CD4-positive, CD25-positive, alpha-beta regulatory T cell (primary cell): ENCODE data around the gene NEFH. TPM values are rescaled to one million over a fixed set of nuclear protein-coding genes. Genes with fewer than 3 reads are reported as not detected.
A peak's percentile ranks its signal among the peaks of the same experiment; 100 is the strongest.

Experiments used
- ATAC-seq, 2 donors: fragments of 150-1000 bp; cut with Tn5 transposase; one replicate each; pipeline ENCODE4 v1.10.0; 2021; ENCODE audit warnings: low read depth in 2 of 2, moderate number of reproducible peaks in 2 of 2, moderate library complexity in 1 of 2
- DNase-seq, 3 donors: peaks; one replicate each; pipeline versions ENCODE4 v3.0.0 to v3.0.0-alpha.2; 2012 to 2022; ENCODE audit warnings: mixed read lengths in 1 of 3
- H3K27ac ChIP-seq: one replicate; pipeline ENCODE4 v1.7.0; 2013; ENCODE audit warnings: mild to moderate bottlenecking, low read length; ENCODE audit not compliant: insufficient read depth, poor library complexity, severe bottlenecking
- H3K27me3 ChIP-seq: one replicate; pipeline ENCODE4 v1.7.0; 2013; ENCODE audit warnings: low read length; ENCODE audit not compliant: control insufficient read depth, insufficient read depth
- H3K36me3 ChIP-seq: one replicate; pipeline ENCODE4 v1.7.0; 2013; ENCODE audit warnings: mild to moderate bottlenecking, low read length, moderate library complexity; ENCODE audit not compliant: control insufficient read depth, insufficient read depth
- H3K4me1 ChIP-seq: 2 replicates; pipeline ENCODE4 v1.7.0; 2013; ENCODE audit warnings: mild to moderate bottlenecking, low read length; ENCODE audit not compliant: insufficient read depth, control insufficient read depth, poor library complexity, severe bottlenecking
- H3K4me3 ChIP-seq: one replicate; pipeline ENCODE4 v1.7.0; 2013; ENCODE audit warnings: low read depth, mild to moderate bottlenecking, low read length, moderate library complexity
- H3K9me3 ChIP-seq, 2 experiments: 1 replicate in 1 of 2; 2 replicates in 1 of 2; pipeline ENCODE4 v1.7.0; 2013; ENCODE audit warnings: low read length in 2 of 2, mild to moderate bottlenecking in 1 of 2, moderate library complexity in 1 of 2; ENCODE audit not compliant: control insufficient read depth in 2 of 2
- H3K27ac Mint-ChIP-seq, 3 donors: one replicate each; pipeline ENCODE4 v1.8.0; 2020 to 2022; ENCODE audit warnings: mild to moderate bottlenecking in 3 of 3, mixed read lengths in 3 of 3, moderate library complexity in 2 of 3
- H3K27me3 Mint-ChIP-seq: one replicate; pipeline ENCODE4 v1.8.0; 2022; ENCODE audit warnings: mild to moderate bottlenecking, mixed read lengths
- H3K36me3 Mint-ChIP-seq: one replicate; pipeline ENCODE4 v1.8.0; 2020; ENCODE audit warnings: mixed read lengths
- H3K4me1 Mint-ChIP-seq, 4 donors: one replicate each; pipeline ENCODE4 v1.8.0; 2020 to 2022; ENCODE audit warnings: mixed read lengths in 4 of 4, mild to moderate bottlenecking in 1 of 4
- H3K4me3 Mint-ChIP-seq, 4 donors: one replicate each; pipeline ENCODE4 v1.8.0; 2020 to 2022; ENCODE audit warnings: mild to moderate bottlenecking in 4 of 4, mixed read lengths in 4 of 4, moderate library complexity in 3 of 4
- H3K9me3 Mint-ChIP-seq, 7 donors: one replicate each; pipeline ENCODE4 v1.8.0; 2020 to 2022; ENCODE audit warnings: mixed read lengths in 7 of 7, mild to moderate bottlenecking in 3 of 7, moderate library complexity in 2 of 7
- polyA plus RNA-seq, 4 donors: library from polyadenylated mRNA; unstranded; fragments of 300-500 nt; fragmentation: Illumina TruSeq; gene quantifications; one replicate each; pipeline ENCODE4 v1.2.3, GENCODE V29; 2021
- total RNA-seq: library from RNA; stranded (reverse); gene quantifications from one replicate; pipeline ENCODE4 v1.2.3, GENCODE V29; 2022

Gene NEFH
- total and polyA plus RNA-seq, 5 donors from 2014 or later: 0.08 to 0.49 (median 0.30) TPM

DNA sequence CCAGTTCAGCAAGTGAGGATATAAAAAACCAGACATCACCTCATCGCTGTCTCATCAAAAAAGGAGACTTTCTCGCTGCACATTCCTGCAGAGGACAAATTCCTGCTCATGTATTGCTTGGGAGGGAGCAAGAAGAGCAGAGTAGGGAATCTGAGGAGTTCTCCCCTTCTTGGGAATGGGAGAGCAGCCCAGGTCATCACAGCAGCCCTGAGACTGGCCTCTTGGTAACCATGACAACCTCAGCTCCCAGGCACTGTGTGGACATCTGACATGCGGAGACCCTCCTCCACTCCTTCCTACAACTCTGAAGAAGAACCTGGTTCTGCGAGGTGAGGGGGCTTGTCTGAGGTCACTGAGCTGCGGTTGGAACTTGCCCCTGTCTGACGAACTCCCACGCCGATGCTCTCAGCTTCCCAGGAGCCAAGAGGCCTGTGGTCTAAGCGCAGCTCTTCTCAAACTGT, 23.8 kb upstream of the NEFH start:
- Histone ChIP-seq H3K27me3 (no peaks in the 10 kb centered on the region), H3K4me3 (no peak overlapping the region), H3K27ac (no peak overlapping the region), H3K36me3 (no peaks in the 10 kb centered on the region), H3K9me3 (no peaks in the 10 kb centered on the region), H3K4me1 (no peaks in the 10 kb centered on the region)
- H3K27me3 Mint-ChIP-seq: peaks cover 4% of the 10 kb centered on the region
- H3K36me3 Mint-ChIP-seq: no peaks in the 10 kb centered on the region
- H3K9me3 Mint-ChIP-seq: no peaks in the 10 kb centered on the region
- no peaks in the 10 kb centered on the region for H3K4me1 Mint-ChIP-seq
- no peak overlapping the region for H3K4me3 Mint-ChIP-seq
- no peak for DNase-seq
- no peak overlapping the region for H3K27ac Mint-ChIP-seq
- ATAC-seq: no peak

DNA sequence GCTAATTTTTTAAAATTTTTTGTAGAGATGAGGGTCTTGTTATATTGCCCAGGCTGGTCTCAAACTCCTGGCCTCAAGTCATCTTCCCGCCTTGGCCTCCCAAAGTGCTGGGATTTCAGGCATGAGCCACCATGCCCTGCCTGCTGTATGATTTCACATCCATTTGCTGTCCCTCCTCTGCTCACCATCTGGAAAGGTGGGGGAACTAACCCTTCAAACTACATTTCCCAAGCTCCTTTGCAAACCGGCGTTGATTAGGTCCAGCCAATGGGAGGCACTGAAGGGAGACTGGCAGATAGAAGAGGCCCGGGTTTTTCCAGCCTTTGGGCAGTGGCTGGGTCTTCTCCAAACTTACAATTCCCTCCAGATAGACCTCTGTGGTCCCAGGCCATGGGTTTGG, 22.3 kb upstream of the NEFH start:
- H3K27me3 ChIP-seq: no peaks in the 10 kb centered on the region
- H3K4me3 ChIP-seq: no peak overlapping the region
- H3K27me3 Mint-ChIP-seq: peaks cover 4% of the 10 kb centered on the region
- H3K4me3 Mint-ChIP-seq: no peak overlapping the region
- DNase-seq: peak in 1 of 3 donors; percentile 22
- H3K27ac Mint-ChIP-seq: no peak overlapping the region
- H3K4me1 ChIP-seq: no peaks in the 10 kb centered on the region
- no peaks in the 10 kb centered on the region for H3K9me3 Mint-ChIP-seq
- H3K36me3 Mint-ChIP-seq: no peaks in the 10 kb centered on the region
- no peak for ATAC-seq
- no peaks in the 10 kb centered on the region for H3K36me3 ChIP-seq
- no peaks in the 10 kb centered on the region for H3K9me3 ChIP-seq
- no peak overlapping the region for H3K27ac ChIP-seq
- H3K4me1 Mint-ChIP-seq: no peaks in the 10 kb centered on the region

DNA sequence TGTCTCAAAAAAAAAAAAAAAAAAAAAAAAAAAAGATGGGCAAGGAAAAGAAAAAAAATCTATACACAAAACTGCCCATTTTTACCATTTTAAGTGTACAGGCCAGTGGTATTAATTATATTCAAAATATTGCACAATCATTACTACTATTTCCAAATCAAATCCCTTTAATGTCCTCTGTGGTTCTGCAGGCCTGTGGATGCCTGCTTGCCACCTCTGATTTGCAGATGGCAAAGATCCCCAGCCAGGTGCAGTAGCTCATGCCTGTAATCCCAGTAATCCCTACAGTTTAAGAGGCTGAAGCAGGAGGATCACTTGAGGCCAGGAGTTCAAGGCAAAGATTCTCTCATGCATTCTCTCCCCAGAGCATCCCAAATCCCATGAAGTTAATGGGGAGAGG, 21.5 kb upstream of the NEFH start:
- Mint-ChIP-seq H3K9me3 (no peaks in the 10 kb centered on the region), H3K4me3 (no peak overlapping the region), H3K36me3 (no peaks in the 10 kb centered on the region), H3K27ac (no peak overlapping the region), H3K27me3 (peaks cover 4% of the 10 kb centered on the region), H3K4me1 (no peaks in the 10 kb centered on the region)
- Histone ChIP-seq H3K27ac (no peak overlapping the region), H3K27me3 (no peaks in the 10 kb centered on the region), H3K4me1 (no peaks in the 10 kb centered on the region), H3K4me3 (no peak overlapping the region), H3K9me3 (no peaks in the 10 kb centered on the region), H3K36me3 (no peaks in the 10 kb centered on the region)
- DNase-seq (no peak), ATAC-seq (no peak)

DNA sequence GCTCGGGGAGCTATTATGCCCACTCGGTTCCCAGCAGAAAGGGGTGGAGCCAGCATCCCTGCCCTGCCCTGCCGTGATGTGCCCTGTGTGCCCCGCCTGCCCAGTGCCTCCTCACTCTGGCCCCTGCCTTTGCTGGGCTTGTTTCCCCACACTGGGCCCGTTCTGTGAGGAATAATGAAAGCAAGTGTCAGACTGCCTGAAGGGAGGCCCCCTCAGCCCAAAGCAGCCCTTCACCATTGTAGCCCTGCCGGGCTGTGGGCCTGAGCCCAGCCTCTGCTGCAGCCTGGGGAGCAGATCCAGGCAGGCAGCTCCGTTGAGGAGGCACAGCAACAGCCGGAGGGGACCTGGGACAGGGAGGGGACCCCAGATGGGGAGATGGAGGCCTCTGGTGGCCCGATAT, 20.2 kb upstream of the NEFH start:
- ATAC-seq (no peak), DNase-seq (no peak)
- H3K36me3 ChIP-seq: no peaks in the 10 kb centered on the region
- Mint-ChIP-seq H3K4me3 (no peak overlapping the region), H3K9me3 (no peaks in the 10 kb centered on the region), H3K27ac (no peak overlapping the region), H3K27me3 (peaks cover 4% of the 10 kb centered on the region), H3K4me1 (no peaks in the 10 kb centered on the region), H3K36me3 (no peaks in the 10 kb centered on the region)
- no peaks in the 10 kb centered on the region for H3K9me3 ChIP-seq
- H3K27me3 ChIP-seq: no peaks in the 10 kb centered on the region
- H3K27ac ChIP-seq: no peak overlapping the region
- H3K4me3 ChIP-seq: no peak overlapping the region
- H3K4me1 ChIP-seq: no peaks in the 10 kb centered on the region

DNA sequence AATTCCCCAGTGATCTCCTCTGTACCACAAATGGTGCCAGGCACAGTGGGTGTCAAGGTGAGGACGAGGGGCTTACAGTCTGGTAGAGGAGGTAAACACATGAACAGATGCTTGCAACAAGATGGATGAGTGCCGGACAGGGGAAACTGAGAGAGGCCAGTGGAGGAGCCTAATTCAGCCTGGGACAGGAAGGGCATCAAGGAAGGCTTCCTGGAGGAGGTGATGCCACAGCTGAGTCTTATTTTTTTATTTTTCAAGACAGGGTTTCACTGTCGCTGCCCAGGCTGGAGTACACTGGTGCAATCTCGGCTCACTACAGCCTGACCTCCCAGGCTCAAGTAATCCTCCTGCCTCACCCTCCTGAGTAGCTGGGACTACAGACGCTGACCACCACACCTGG, 18.8 kb upstream of the NEFH start:
- no peak for ATAC-seq
- Histone ChIP-seq H3K27ac (no peak overlapping the region), H3K4me3 (no peak overlapping the region), H3K36me3 (no peaks in the 10 kb centered on the region), H3K4me1 (no peaks in the 10 kb centered on the region), H3K9me3 (no peaks in the 10 kb centered on the region), H3K27me3 (no peaks in the 10 kb centered on the region)
- DNase-seq: no peak
- Mint-ChIP-seq H3K9me3 (no peaks in the 10 kb centered on the region), H3K4me1 (no peaks in the 10 kb centered on the region), H3K27ac (no peak overlapping the region), H3K36me3 (no peaks in the 10 kb centered on the region), H3K27me3 (peaks cover 7% of the 10 kb centered on the region), H3K4me3 (no peak overlapping the region)

DNA sequence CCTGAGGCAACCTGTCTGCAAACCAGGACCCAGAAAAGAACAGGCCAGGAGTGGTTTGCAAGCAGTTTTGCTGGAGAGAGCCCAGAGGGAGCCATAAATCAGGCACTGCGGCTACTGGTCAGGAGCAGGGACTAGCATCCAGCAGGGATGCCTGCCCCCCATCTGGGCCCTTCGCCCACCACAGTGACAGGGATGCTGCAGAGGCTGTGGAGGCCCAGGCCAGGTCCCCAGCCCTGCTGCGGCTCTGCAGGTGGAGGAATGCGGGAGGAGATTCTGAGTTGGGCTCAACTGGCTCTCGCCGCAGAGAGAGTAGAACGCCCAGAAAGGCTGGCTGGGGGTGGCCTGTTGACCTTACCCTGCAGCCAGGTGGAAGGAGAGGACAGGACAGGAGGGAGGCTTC, 16.4 kb upstream of the NEFH start:
- H3K4me3 Mint-ChIP-seq: no peak overlapping the region
- Histone ChIP-seq H3K27ac (no peak overlapping the region), H3K27me3 (no peaks in the 10 kb centered on the region), H3K9me3 (no peaks in the 10 kb centered on the region), H3K36me3 (no peaks in the 10 kb centered on the region), H3K4me1 (no peaks in the 10 kb centered on the region), H3K4me3 (no peak overlapping the region)
- ATAC-seq (no peak), DNase-seq (no peak)
- H3K27me3 Mint-ChIP-seq: peaks cover 15% of the 10 kb centered on the region
- no peaks in the 10 kb centered on the region for H3K4me1 Mint-ChIP-seq
- no peaks in the 10 kb centered on the region for H3K36me3 Mint-ChIP-seq
- H3K9me3 Mint-ChIP-seq: no peaks in the 10 kb centered on the region
- no peak overlapping the region for H3K27ac Mint-ChIP-seq

DNA sequence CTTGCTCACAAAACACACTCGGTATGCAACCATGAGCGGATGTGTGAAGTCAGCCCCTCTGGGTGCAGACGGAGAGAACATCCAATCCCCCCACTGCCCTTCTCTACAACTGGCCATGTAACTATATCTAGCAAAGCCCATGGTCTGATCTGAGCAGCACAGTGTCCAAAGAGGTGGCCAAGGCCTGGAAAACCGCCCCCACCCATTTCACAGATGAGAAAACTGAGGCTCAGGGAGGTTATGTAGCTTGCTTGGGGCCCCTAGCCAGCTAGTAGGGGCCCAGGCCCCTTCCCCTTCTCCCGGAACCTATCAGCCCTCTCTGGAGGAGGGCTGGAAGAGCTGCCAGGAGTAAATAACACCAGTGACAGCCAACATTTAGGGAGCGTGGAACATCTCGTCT, 15.4 kb upstream of the NEFH start:
- Histone ChIP-seq H3K27me3 (no peaks in the 10 kb centered on the region), H3K4me1 (no peaks in the 10 kb centered on the region), H3K9me3 (no peaks in the 10 kb centered on the region), H3K27ac (no peak overlapping the region), H3K4me3 (no peak overlapping the region), H3K36me3 (no peaks in the 10 kb centered on the region)
- no peak for DNase-seq
- Mint-ChIP-seq H3K4me3 (no peak overlapping the region), H3K27ac (no peak overlapping the region), H3K36me3 (no peaks in the 10 kb centered on the region), H3K4me1 (peaks cover 0 to under 1% (median 0%) of the 10 kb centered on the region in 4 donors), H3K27me3 (peaks cover 22% of the 10 kb centered on the region), H3K9me3 (no peaks in the 10 kb centered on the region)
- ATAC-seq: no peak

DNA sequence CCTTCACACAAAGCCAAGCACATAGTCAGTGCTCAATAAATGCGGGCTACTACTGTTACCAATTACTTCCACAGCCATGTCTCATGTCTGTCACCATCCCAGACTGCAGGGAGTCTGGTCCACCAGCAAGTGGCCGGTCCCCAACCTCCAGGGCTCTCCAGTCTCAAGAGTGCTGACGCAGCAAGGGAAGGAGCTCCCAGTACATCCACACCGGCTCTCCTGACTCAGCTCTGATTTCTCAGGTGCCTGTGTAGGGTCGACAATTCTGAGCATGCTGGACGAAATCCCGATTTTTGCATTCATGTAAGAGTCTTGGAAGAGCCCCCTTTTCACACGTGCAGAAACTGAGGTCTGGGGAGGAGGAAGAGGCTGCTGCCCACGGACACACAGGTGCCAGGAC, 10.3 kb upstream of the NEFH start:
- Histone ChIP-seq H3K27me3 (no peaks in the 10 kb centered on the region), H3K4me1 (peaks cover 6% of the 10 kb centered on the region), H3K27ac (no peak overlapping the region), H3K36me3 (no peaks in the 10 kb centered on the region), H3K9me3 (no peaks in the 10 kb centered on the region), H3K4me3 (no peak overlapping the region)
- DNase-seq (no peak), ATAC-seq (no peak)
- Mint-ChIP-seq H3K4me3 (peak overlapping the region in 1 of 4 donors; percentile 74), H3K4me1 (peaks cover 0 to 12% (median 3%) of the 10 kb centered on the region in 4 donors), H3K36me3 (no peaks in the 10 kb centered on the region), H3K27me3 (peaks cover 55% of the 10 kb centered on the region), H3K9me3 (no peaks in the 10 kb centered on the region), H3K27ac (peak overlapping the region in 2 of 3 donors; percentile 45 to 59)
